Hepatocyte (in vitro differentiated cells): ENCODE data around the gene VTA1.

ENCODE experiments used
- CTCF ChIP-seq: fragments of 200-600 bp; sonication (generic); IDR thresholded peaks from 2 replicates; pipeline ENCODE4 v1.5.1; 2016; ENCODE audit warnings: antibody characterized with exemption, mild to moderate bottlenecking; ENCODE audit not compliant: poor library complexity
- EZH2 ChIP-seq: fragments of 200-600 bp; sonication (generic); IDR thresholded peaks from 2 replicates; pipeline ENCODE4 v1.6.1; 2016; ENCODE audit warnings: antibody characterized with exemption, mild to moderate bottlenecking, borderline replicate concordance
- EZH2phosphoT487 ChIP-seq: fragments of 200-600 bp; sonication (generic); IDR thresholded peaks from one replicate; pipeline ENCODE4 v1.6.1; 2018; ENCODE audit warnings: antibody characterized with exemption, mild to moderate bottlenecking, low read depth, moderate library complexity; ENCODE audit not compliant: unreplicated experiment, severe bottlenecking

- TF ChIP-seq EZH2 (no peak), CTCF (no peak), EZH2phosphoT487 (no peak)
Measured at GRCh38 chr6:142242269-142242668, 95.2 kb downstream of the VTA1 start.
